Smooth muscle cell of the umbilical artery (primary cell): ENCODE results near the gene SH3GLB1. TPM values are rescaled to one million over a fixed set of nuclear protein-coding genes. Genes with fewer than 3 reads are reported as not detected.

Source experiments
- total RNA-seq: library from RNA; depleted of rRNA; stranded (reverse); fragments of >200 nt; gene quantifications from 2 replicates; pipeline ENCODE4 v1.2.3, GENCODE V29; 2014

Gene SH3GLB1
- 46.0 and 75.7 TPM in 2 replicates for total RNA-seq

GRCh38 chr1:86704458-86704971 is at the start of gene SH3GLB1:
TSS of gene SH3GLB1 (plus strand) at chr1:86704576. CDS start at chr1:86704900, 324 bp downstream.

Other genes starting within 250 kb of the SH3GLB1 start
- gene CLCA1, start 235.6 kb upstream of the SH3GLB1 start, total RNA-seq = not detected in 2 replicates
- gene CLCA4, start 157.5 kb upstream of the SH3GLB1 start, total RNA-seq = not detected in 2 replicates
- 200 and 243 TPM in 2 replicates for gene SELENOF, start 209.6 kb downstream of the SH3GLB1 start, total RNA-seq
- 35.6 and 39.1 TPM in 2 replicates for gene HS2ST1, start 210.1 kb downstream of the SH3GLB1 start, total RNA-seq